GM12878 (cell line): ENCODE data around the gene LRRC8B. TPM values are rescaled to one million over a fixed set of nuclear protein-coding genes. Genes with fewer than 3 reads are reported as not detected.

Source experiments
- ATAC-seq: fragments of 200-7000 bp; cut with Tn5 transposase; 3 replicates; pipeline ENCODE4 v1.9.1; 2020; ENCODE audit warnings: mild to moderate bottlenecking, moderate library complexity
- BruUV-seq: library from RNA; stranded (reverse); fragments of 400-500 nt; replicated peaks from 2 replicates; lab custom pipeline; 2021; lab: Mats Ljungman, UMichigan
- CTCF ChIA-PET: fragments of 300-600 bp; sonication (Branson Sonifier 250); formaldehyde crosslinking; extraction: SDS; loops from one replicate; lab custom pipeline; 2021; ENCODE audit warnings: inconsistent platforms; lab: Yijun Ruan, JAX
- POLR2A ChIA-PET: fragments of 350-600 bp; formaldehyde crosslinking; extraction: SDS; loops from one replicate; lab custom pipeline; 2021; ENCODE audit warnings: inconsistent platforms; lab: Charles Lee
- RAD21 ChIA-PET: fragments of 300-600 bp; sonication (Branson Sonifier 250); formaldehyde crosslinking; loops from one replicate; lab custom pipeline; 2023; ENCODE audit warnings: antibody characterized with exemption; ENCODE audit not compliant: unreplicated experiment; lab: Charles Lee
- SMC1A ChIA-PET: fragments of 300-600 bp; sonication (Branson Sonifier 250); formaldehyde crosslinking; loops from one replicate; lab custom pipeline; 2023; ENCODE audit not compliant: unreplicated experiment, uncharacterized antibody; lab: Charles Lee
- DNase-seq: peaks from one replicate; pipeline ENCODE4 v3.0.0-alpha.2; 2011; ENCODE audit warnings: low read depth, low spot score
- FAIRE-seq: peaks from 3 replicates; lab custom pipeline; 2011; peaks lifted over from hg19 to GRCh38; lab: Jason Lieb, UNC
- H2AFZ ChIP-seq: 2 replicates; pipeline ENCODE4 v1.6.0; 2011; ENCODE audit warnings: low read depth, low read length, control low read depth; ENCODE audit not compliant: control insufficient read depth
- H3K27ac ChIP-seq: 2 replicates; pipeline ENCODE4 v1.5.1; 2011; ENCODE audit warnings: control low read depth; ENCODE audit not compliant: control insufficient read depth, insufficient read depth
- H3K27me3 ChIP-seq, 2 experiments: replicated peaks in 1 of 2; 2 replicates each; pipeline versions ENCODE4 v1.6.0 to v1.6.1; 2011; ENCODE audit warnings: low read length in 1 of 2; ENCODE audit not compliant: control insufficient read depth in 2 of 2, insufficient read depth in 2 of 2
- H3K36me3 ChIP-seq, 2 experiments: 2 replicates each; pipeline ENCODE4 v1.5.1; 2011; ENCODE audit warnings: low read length in 1 of 2; ENCODE audit not compliant: control insufficient read depth in 2 of 2, insufficient read depth in 2 of 2
- H3K4me1 ChIP-seq: 2 replicates; pipeline ENCODE4 v1.6.1; 2011; ENCODE audit warnings: mild to moderate bottlenecking, low read length, moderate library complexity, mixed read lengths; ENCODE audit not compliant: control insufficient read depth, insufficient read depth
- H3K4me2 ChIP-seq: 2 replicates; pipeline ENCODE4 v1.6.0; 2011; ENCODE audit warnings: control low read depth; ENCODE audit not compliant: control insufficient read depth, insufficient read depth
- H3K4me3 ChIP-seq: fragments of 200-600 bp; sonication (generic); 2 replicates; pipeline ENCODE4 v1.5.1; 2016
- H3K79me2 ChIP-seq: 2 replicates; pipeline ENCODE4 v1.6.0; 2011; ENCODE audit warnings: low read length; ENCODE audit not compliant: control insufficient read depth, insufficient read depth
- H3K9ac ChIP-seq: 2 replicates; pipeline ENCODE4 v1.8.0; 2011; ENCODE audit warnings: low read length, control low read depth, mixed read lengths; ENCODE audit not compliant: control insufficient read depth, insufficient read depth
- H3K9me3 ChIP-seq: replicated peaks from 3 replicates; pipeline ENCODE4 v1.5.1; 2011; ENCODE audit warnings: mild to moderate bottlenecking, low read length; ENCODE audit not compliant: control insufficient read depth, insufficient read depth
- H4K20me1 ChIP-seq: 2 replicates; pipeline ENCODE4 v1.6.0; 2011; ENCODE audit not compliant: control insufficient read depth, insufficient read depth
- ATF3 ChIP-seq: IDR thresholded peaks from 2 replicates; pipeline ENCODE4 v1.6.1; 2011; ENCODE audit warnings: low read depth, mild to moderate bottlenecking, low read length, moderate library complexity, borderline replicate concordance; ENCODE audit errors: extremely low read depth
- BCL11A ChIP-seq: IDR thresholded peaks from 2 replicates; pipeline ENCODE4 v1.6.1; 2011; ENCODE audit warnings: low read depth, low read length
- NFIC ChIP-seq: IDR thresholded peaks from 2 replicates; pipeline ENCODE4 v1.6.1; 2012; ENCODE audit warnings: low read depth, mild to moderate bottlenecking, inconsistent platforms, low read length, moderate library complexity
- PAX5 ChIP-seq: IDR thresholded peaks from 2 replicates; pipeline ENCODE4 v1.6.1; 2011; ENCODE audit warnings: low read depth, low read length, borderline replicate concordance
- SMAD1 ChIP-seq: fragments of 450-650 bp; IDR thresholded peaks from 2 replicates; pipeline ENCODE4 v1.6.1; 2018; ENCODE audit warnings: mild to moderate bottlenecking, low read depth; ENCODE audit not compliant: partially characterized antibody
- SREBF1 ChIP-seq: IDR thresholded peaks from 2 replicates; pipeline ENCODE4 v1.6.1; 2012; ENCODE audit warnings: mild to moderate bottlenecking, low read length
- ZNF592 ChIP-seq: fragments of 450-650 bp; IDR thresholded peaks from 2 replicates; pipeline ENCODE4 v1.6.1; 2017; ENCODE audit warnings: mild to moderate bottlenecking, moderate library complexity
- WGBS: methylation state at CpG from one replicate; pipeline ENCODE4 v1.1.6; 2016; ENCODE audit warnings: low lambda C conversion rate; ENCODE audit not compliant: insufficient replicate concordance, insufficient coverage; ENCODE audit errors: missing lambda C conversion rate; 5-methylcytosine and 5-hydroxymethylcytosine counted together
- in situ Hi-C: fragments of 300-500 bp; cut with MboI; formaldehyde crosslinking; loops from 9 replicates; pipeline ENCODE4 v1.14.3; 2018; ENCODE audit warnings: mixed read lengths
- intact Hi-C: fragments of 100-400 bp; cut with micrococcal nuclease; formaldehyde crosslinking; loops from one replicate; pipeline ENCODE4 v1.14.2; 2022; ENCODE audit not compliant: unreplicated experiment
- polyA plus RNA-seq, 11 experiments: library from polyadenylated mRNA; depleted of rRNA in 4 of 11; unstranded in 6 of 11; stranded (reverse) in 5 of 11; fragments of >200 nt; fragmentation: Nextera tagmentation in 4 of 11; fragmentation: Illumina TruSeq in 1 of 11; extraction: Ambion mirVana in 4 of 11; extraction: Trizol in 1 of 11; gene quantifications; 1 replicate in 1 of 11; 2 replicates in 10 of 11; pipeline versions ENCODE4 v1.2.1 to v1.2.3, GENCODE V29; 2011 to 2016; ENCODE audit warnings: inconsistent platforms in 2 of 11, missing spikeins in 2 of 11, low read depth in 1 of 11
- total RNA-seq, 4 experiments: library from RNA; depleted of rRNA in 3 of 4; stranded (reverse); fragments of >200 nt in 3 of 4; fragmentation: Illumina TruSeq in 1 of 4; extraction: Trizol in 1 of 4; gene quantifications; 2 replicates each; pipeline versions ENCODE4 v1.2.1 to v1.2.3, GENCODE V29; 2013 to 2021

The LRRC8B gene
- total and polyA plus RNA-seq, 10 of the 15 experiments (the other 5 are each of a cell fraction or from before 2014, with no cell fraction given) = 1.3 to 9.2 (median 5.4) TPM

GRCh38 chr1:89475269-89475668 is 49.4 kb upstream of the LRRC8B start:
- no peak overlapping the region for H3K9ac ChIP-seq
- CTCF ChIA-PET = interaction anchor here (4.8 kb wide), 1 partner anchor 9 kb away, joined by 20 read pairs; no protein-coding TSS in a partner anchor
- H3K27ac ChIP-seq = no peak overlapping the region
- no peaks in the 10 kb centered on the region for H4K20me1 ChIP-seq
- H2AFZ ChIP-seq = no peak overlapping the region
- intact Hi-C loops (no loop called here), in situ Hi-C loops (no loop called here)
- 33% methylated on average over 1 of the region's 1 CpG for WGBS
- DNase-seq (no peak), FAIRE-seq (no peak), ATAC-seq (no peak)
- H3K36me3 ChIP-seq = no peaks in the 10 kb centered on the region
- H3K79me2 ChIP-seq = no peaks in the 10 kb centered on the region
- RAD21 ChIA-PET = no interaction called here
- peaks cover 2% of the 10 kb centered on the region; the same call in 2 of the 3 replicates for H3K9me3 ChIP-seq
- no peaks in the 10 kb centered on the region for H3K4me1 ChIP-seq
- no peak overlapping the region for H3K4me2 ChIP-seq
- H3K4me3 ChIP-seq = no peak overlapping the region
- SMC1A ChIA-PET = interaction anchor here (1.2 kb wide), 1 partner anchor 128 kb away, joined by 4 read pairs; no protein-coding TSS in a partner anchor
- TF ChIP-seq SMAD1 (no peak), BCL11A (no peak), ZNF592 (no peak), SREBF1 (no peak), PAX5 (no peak), NFIC (no peak), ATF3 (no peak)
- POLR2A ChIA-PET = no interaction called here
- BruUV-seq = no TSS peak
- H3K27me3 ChIP-seq = no peaks in the 10 kb centered on the region
